IPS-18c (cell line): Measurements from ENCODE around the gene GXYLT2.

Experiments
- H3K4me3 ChIP-seq: 2 replicates; pipeline ENCODE4 v1.7.0; 2013; ENCODE audit warnings: low read depth, mild to moderate bottlenecking, low read length, moderate library complexity; ENCODE audit not compliant: insufficient read depth
- H3K9me3 ChIP-seq: one replicate; pipeline ENCODE4 v1.6.1; 2013; ENCODE audit warnings: mild to moderate bottlenecking, low read length, moderate library complexity; ENCODE audit not compliant: control insufficient read depth, insufficient read depth

The GXYLT2 gene

DNA sequence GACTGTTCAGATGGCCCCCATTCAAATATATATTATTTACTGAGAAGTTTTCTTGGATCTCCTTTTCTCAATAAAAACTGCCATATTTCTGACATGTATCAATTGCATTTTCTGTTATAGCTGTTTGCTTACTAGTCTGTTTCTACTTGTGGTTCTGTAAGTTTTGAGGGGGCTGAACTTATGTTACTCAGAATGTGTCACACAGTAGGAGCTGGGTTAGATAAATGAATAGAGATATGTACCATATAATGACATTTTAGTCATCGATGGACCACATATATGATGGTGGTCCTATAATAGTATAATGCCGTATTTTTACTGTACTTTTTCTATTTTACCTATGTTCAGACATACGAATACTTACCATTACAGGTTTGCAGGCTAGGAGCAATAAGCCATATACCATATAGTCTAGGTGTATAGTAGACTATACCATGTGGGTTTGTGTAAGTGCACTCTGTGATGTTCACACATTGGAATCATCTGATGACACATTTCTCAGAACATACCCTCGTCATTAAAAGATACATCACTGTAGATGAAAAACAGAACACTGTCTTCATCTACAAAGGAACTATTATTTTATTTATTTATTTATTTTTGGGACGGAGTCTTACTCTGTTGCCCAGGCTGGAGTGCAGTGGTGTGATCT lies 131.1 kb downstream of the GXYLT2 start:
- H3K9me3 ChIP-seq: no peaks in the 10 kb centered on the region

DNA sequence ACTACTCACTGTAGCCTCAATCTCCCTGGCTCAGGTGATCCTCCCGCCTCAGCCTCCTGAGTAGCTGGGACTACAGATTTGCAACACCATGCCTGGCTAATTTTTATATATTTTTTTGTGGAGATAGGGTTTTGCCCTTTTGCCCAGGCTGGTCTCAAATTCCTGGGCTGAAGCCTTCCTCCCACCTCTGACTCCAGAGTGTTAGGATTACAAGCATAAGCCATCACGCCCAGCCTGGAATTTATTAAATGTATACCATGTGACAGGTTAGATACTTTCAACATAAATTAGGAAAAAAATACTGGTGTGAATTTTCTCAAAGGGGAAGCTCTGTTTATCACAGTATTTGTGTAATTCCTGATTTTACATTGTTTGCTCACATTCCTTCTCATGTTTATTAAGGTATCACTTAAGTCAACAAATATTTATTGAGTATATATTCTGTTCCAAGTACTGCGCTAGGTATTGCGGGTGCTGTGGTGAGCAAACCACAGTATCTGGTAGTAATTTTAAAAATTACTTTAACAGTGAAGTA lies 133.5 kb downstream of the GXYLT2 start:
- Histone ChIP-seq H3K9me3 (no peaks in the 10 kb centered on the region), H3K4me3 (no peak overlapping the region)

More for the DNA sequence above, 131.1 kb downstream of the GXYLT2 start:
- no peak overlapping the region for H3K4me3 ChIP-seq

DNA sequence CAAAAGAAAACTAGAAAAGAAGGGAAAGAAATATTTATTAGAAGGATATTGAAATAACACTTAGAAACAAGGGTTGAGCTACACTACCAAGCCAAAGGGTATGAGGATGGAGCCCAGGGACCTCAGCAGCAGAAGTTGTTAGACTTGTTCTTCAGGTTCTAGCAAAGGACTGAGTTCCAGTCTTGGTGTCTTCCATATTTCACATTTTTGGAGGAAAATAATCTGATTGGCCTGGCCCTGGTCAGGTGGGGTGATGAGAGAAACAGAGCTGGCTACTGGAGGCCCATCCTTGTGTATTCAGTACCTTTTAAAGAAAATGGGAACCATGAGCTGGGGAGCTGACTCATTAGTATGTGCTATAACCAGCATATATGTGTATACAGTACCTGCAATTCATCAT lies 137.0 kb downstream of the GXYLT2 start:
- Histone ChIP-seq H3K4me3 (no peak overlapping the region), H3K9me3 (no peaks in the 10 kb centered on the region)

DNA sequence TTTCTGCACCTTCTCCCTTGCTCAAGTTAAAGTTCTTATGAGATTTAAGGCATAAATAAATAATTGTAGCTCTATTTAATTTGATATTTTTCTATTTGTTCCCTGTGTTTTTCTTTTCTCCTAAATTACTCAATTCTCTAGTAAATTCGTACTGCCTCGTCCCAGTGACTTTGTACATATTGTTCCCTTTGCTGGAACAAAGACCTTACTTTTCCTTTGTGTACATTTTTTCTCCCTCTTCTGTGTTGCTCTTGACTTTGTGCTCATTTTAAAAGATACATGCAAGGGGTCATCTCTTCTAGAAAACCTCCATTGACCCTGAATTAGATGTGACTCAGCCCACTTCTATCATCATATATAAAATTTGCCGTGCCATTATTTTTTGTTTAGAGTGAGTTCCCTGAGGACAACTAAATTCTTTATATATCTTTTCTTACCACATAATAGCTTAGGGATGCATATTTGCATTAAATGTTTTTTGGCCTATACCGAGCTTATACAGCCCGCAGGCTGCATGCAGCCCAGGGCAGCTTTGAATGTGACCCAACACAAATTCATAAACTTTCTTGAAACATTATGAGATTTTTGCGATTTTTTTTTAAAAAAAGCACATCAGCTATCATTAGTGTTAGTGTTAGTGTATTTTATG lies 138.4 kb downstream of the GXYLT2 start:
- Histone ChIP-seq H3K4me3 (no peak overlapping the region), H3K9me3 (no peaks in the 10 kb centered on the region)
